ENCODE results near the gene PCED1B.
A peak's percentile ranks its signal among the peaks of the same experiment; 100 is the strongest.
"Not testable (repeated sequence)": the region's sequence is repeated elsewhere in the genome, so short reads cannot be mapped to it uniquely, and the experiment has no call there.

Gene PCED1B

DNA sequence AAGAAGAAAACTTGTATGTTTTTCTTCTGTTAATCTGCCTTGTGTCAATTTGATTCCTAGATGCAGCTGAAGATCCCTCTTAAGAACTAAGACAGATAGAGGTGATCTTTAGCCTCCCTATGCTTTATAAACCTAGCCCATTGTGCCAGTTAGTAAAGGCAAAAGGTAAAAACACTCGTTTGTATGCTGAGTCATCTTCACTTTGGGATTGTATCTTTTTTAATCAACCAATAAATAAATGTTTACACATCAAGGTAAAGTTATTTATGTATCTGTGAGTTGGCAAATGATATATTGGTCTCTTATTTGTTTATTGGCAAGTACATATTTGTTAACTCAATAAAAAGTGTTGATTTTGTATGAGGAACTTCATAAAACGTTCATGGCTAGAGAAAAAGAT, 166.2 kb downstream of the PCED1B start:
- DNase-seq, result no peak

DNA sequence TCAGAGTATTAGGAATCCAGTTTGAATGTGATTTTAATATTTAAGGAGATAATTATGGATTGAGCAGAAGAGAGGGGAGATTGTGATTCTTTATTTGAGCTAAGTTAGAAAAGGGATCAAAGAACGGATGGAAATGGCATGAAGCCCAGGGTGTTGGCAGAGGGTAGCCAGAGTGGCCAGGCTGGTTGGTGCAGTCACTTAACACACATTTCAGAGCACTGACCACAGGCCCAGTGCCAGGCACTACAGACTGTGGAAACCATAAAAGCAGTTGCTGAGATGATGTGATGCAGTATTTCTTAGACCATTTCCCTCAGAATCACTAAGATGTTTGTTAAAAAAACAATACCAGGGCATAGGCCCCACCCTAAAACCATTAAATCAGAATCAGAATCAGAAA, 168.0 kb downstream of the PCED1B start:
- no peak for DNase-seq

DNA sequence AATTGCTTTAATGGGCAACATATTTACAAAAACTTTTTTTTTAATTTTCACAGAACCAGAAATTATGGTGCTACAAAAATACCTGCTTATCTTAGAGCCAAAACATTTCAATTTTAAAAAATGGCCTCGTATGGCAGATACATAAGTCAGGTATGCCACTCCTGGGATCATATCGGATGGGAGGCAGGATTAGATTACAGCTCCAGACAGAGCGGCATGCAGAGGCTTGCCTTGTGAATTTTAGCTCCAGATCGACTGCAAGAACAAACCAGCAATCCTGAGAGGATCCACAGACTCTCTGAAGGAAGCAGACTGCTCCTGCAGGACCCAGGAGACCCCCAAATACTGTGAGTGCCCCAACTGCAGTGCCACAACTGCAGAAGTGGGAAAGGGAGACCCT, 169.7 kb downstream of the PCED1B start:
- no peak for DNase-seq

DNA sequence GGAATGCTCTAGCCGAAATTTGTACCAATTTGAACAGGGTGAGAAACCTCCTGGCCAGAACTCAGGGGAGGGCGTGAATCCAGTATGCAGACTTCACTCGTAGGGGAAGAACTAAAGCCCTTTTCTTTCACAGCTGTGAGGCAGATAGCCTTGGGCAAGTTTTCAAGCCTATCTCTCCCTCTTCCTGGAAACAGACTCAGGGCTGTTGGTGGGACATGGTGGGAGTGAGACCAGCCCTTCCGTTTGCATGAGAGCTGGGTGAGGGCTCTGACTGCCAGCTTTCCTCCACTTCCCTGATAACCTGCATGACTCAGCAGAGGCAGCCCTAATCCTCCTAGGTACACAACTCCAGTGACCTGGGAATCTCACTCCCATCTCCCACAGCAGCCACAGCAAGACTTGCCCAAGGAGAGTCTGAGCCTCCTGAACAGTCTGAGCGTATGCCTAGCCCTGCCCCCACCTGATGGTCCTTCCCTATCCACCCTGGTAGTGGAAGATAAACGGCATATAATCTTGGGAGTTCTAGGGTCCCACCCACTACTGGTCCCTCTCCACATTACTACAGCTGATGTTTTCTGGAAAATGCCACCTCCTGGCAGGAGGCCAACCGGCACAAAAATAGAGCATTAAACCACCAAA, 170.4 kb downstream of the PCED1B start:
- DNase-seq, result no peak

DNA sequence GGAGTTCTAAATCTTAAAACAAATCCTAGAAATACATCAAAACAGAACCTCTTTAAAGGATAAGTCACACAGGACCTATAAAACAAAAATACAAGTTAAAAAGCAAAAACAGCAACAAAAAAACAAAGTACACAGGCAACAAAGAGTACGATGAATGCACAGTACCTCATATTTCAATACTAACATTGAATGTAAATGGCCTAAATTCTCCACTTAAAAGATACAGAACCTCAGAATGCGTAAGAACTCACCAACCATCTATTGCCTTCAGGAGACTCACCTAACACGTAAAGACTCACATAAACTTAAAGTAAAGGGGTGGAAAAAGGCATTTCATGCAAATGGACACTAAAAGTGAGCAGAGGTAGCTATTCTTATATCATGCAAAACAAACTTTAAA, 172.5 kb downstream of the PCED1B start:
- no peak for DNase-seq

DNA sequence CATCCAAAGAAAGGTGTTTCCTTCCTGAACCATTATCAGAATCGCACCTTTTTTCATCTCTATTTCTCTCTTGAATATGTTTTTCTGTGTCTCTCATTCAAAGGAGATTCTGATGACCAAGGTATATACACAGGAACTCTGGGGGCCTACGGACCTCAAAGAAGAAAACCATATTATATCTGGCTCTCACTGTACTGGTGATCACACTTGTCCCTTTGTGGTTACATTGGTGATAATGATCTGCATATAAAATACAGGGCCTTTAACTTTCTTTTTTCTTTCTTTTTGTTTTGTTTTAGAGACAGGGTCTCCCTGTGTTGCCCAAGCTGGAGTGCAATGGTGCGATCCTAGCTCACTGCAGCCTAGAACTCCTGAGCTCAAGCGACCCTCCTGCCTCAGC, 185.5 kb downstream of the PCED1B start:
- no peak for DNase-seq

DNA sequence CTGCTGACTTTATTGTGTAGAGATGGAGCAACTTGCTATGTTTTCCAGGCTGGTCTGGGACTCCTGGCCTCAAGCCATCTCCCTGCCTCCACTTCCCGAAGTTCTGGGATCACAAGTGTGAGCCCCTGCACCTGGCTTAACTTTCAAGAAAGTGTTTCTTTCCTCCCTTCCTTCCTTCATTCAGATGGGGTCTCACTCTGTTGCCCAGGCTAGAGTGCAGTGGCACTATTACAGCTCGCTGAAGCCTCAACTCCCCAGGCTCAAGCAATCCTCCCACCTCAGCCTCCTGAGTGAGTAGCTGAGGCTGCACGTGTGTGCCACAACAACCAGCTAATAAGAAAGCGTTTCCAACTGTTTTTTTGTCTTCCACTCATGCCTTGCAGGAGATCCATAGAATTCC, 186.0 kb downstream of the PCED1B start:
- DNase-seq, result no peak

DNA sequence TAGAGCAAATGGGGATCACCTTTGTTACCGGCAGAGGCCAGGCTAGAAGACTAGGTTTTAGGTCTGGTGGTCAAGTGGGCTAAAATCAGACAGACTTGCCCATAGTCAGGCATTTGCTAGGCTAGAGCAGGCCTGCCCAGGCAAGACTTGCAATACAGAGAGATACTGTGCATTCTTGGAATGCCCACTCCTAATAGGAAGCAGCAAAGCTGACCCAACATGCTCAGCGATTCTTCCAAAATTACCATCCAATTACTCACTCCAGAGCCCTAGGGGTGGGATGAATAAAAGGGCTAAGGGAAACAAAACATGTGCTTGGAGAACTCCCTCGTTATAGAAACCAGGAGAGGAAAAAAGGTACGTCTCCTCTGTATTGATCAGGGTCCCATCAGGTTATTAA, 188.2 kb downstream of the PCED1B start:
- DNase-seq, result no peak

DNA sequence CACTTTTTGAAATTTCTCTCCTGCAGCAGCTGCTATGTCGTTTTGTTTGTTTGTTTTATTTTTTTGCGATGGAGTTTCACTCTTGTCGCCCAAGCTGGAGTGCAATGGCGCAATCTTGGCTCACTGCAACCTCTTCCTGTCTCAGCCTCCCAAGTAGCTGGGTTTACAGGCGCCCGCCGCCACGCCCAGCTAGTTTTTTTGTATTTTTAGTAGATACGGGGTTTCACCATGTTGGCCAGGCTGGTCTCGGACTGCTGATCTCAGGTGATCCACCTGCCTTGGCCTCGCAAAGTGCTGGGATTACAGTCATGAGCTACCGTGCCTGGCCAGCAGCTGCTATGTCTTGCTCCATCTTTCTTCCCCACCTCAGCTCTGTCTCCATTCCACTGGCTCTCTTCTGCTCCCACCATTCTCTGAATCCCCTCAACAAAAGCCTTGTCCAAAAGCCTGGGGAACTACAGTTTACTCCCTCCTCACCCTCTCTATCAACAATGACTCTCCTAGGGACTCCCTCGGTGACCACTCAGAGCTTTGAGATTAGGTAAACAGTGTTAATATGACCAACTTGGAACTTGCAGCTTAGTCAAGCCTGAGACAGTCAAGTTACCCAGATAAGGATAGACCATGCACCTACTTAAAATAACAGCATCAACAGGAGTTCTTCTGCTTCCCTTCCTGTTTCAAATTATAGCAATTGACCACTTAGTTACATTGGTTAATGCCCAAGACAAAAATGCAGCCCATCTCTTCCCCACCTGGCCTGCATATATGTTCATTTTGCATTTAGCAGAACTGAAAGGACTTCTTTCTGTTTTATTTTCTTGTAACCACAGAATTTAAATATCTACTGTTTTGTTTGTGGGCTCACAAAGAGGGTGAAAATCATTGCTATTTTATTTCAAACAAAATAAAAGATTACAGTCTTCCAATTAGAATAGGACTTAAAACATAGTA, 189.4 kb downstream of the PCED1B start:
- DNase-seq, result no peak

DNA sequence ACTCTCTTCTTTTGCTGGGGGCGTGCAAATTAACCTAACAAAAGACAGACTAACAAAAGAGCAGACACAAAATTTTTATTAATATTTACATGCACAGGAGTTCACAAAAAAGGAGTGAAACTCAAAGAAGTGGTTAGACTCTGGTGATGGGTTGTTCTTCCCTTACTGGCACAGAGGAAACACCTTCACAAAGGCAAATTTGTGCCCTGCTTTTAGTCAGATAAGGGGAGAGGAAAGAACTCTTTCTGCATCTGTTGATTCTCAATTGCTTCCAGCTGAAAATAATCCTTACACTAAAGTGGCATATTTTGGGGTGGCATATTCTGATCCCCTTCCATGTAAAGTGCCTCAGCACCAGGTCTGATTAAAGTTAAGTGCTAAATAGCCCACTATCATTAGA, 190.5 kb downstream of the PCED1B start:
- no peak for DNase-seq

DNA sequence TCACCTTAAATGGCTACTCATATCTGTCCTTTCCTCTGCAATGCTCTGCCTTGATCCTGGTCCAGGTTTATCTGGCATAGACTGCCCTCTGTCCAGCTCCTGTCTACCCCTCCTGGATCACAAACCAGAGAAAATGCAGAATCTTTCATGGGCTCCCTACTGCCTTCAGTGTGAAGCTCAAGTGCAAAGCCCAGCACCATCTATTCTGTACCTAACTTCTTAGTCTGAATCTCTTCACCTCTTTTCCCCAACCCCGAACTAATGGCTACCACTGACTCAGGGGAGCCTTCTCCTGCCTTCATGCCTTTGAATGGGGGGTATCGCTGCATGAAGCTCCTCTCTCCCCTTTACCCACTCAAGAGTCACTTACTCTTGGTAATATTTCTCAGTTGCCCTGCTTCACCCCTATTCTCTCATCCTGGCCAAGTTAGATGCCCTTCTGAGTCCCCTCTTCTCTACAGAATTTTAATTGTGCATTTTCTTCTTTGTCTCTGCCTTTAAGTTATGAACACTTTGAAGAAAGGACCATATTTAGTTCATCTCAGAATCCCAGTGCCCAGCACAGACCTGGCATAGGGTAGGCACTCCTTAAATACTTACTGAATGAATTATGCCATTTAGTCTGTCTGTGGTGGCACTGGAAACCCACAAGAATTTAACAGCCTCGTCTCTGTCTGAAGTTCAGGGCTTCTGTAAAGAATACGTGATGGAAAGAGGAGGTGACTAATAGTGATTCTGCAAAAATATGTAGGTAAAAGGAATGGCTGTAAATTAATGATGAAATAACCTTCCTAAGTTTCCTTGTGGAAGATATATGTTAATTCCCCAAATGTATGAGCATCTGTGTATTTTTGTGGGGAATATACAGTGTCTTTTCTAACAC, 191.6 kb downstream of the PCED1B start:
- peak; percentile 29 for DNase-seq

DNA sequence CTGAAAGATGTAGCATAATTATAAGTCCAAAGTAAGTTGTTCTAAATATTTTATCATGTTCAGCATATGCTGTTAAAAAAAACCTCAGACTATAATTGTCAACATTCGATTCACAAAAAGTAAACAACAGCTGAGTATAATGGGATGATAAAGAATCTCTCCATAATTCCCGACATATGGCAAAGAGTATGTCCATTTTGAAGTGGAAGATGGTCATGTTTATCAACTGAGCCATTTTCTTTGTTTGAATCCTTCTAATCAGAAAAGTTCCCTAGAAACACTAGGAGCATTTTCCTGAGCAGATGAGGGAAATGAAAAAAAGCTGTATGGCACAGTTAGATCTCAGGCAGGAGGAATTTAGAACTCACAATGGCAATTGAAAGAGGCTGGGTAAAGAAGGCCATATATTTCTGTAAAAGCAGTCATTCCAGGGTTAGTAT, 192.4 kb downstream of the PCED1B start:
- no peak for DNase-seq

DNA sequence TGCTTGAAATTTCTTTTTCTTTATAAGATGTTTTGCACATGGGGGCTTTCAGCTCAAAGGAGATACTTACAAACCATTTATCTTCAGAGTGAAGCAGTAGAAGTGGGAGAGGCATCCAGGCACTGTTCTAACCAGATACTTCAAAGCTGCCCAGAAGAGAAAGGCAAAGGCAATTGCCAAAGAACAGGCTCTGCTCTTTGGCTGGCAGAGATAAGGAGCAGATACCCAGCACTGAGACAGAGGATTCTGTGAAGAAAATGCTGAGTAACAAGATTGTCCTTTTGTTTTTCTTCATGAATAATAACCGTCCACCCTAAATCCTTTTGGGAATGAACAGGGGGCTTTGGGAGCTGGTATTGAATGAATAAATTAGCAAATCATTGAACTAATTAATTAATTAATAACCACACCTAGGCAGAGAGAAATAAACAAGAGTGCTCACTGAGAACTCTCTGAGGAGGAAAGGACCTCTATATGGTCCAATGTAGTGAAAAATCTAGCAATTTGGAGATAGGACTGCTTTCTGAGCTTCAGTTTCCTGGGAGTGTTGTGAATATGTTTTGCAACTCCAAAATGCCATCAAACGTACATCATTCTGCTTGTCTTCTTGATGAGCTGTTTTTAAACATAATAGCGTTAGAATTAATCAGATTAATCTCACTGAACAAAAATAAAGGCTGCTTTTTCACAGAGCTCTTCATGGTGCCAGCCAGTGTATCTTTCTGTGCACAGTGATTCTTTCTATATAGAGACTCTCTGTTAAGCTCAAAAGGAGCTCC, 193.2 kb downstream of the PCED1B start:
- DNase-seq, result no peak

DNA sequence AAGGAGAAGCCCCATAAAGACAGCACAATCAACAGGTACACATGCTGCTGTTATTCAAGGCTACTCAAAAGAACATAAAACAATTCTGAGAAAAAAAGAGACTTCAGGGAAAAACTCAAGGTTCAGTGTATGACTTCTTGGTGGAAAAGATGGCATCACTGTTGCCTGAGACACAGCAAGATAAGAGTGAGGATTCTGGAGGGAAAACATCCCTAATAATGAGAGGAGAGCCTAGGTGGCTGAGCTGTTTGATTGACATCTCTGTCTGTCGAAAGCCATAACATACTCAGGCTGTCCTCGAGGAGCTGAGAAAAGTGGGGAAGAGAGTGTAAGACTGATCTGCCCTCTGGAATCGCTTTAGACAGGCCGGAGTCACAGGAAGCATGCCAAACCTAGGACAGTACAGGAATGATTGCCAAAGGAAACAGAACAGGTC, 193.8 kb downstream of the PCED1B start:
- no peak for DNase-seq

DNA sequence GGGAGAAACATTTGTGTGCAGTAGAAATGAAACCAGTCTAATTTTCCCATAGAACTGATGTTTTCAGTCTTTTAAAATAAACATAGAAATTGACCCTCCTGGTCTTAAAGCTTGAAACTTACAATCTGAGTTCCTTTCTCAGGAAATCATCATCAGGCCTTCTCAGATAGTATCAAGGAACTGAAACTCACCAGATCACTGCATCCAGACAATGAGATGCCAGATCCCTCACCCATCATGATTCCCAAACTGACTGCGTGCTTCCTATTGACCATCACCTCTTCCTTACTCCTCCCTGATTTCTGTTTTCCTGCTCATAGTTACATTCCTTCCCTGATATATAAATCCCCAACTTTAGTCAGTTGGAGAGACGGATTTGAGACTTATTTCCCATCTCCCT, 195.3 kb downstream of the PCED1B start:
- DNase-seq, result no peak

DNA sequence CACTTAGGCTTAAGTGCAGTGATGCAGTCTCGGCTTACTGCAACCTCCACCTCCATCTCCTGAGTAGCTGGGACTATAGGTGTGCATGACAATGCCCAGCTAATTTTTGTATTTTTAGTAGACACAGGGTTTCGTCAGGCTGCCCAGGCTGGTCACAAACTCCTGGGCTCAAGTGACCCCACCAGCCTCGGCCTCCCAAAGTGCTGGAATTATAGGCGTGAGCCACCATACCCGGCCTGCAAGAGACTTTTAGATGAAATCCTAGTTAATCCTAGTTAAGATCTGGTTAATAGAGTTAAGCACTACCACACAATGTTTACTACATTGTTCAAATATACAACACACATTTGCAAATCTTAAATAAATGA, 196.8 kb downstream of the PCED1B start:
- DNase-seq, result no peak

DNA sequence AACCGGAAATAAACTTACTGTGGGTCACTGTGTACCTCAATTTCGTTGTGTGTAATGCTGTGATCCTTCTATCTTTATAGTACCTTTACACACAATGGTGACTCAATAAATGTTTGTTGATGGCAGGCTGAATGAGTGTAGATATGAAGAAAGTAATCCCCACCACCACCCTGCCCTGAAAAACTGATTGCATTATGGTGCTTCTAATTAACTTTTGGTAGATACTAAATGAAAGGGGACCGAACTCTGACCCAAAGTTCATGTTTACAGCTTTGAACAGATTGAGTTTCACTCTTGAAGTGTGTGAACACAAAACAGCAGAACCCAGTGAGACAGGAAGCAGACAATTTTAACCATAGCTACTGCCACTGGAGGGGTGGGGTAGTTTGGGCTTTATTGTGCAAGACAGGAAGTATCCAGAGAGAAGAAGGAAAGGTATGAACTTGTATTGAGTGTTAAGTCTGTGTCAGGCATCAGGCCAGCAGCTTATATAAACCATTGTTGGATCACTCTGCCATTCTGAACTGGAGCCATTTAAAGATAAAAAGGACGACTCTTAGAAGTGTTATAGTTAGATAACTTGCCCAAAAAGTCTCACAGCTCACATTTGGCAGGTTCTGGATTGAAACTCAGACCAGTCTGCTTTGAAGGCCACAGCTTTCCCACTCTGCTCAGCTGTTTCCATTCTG, 197.3 kb downstream of the PCED1B start:
- peak; percentile 90 for DNase-seq

DNA sequence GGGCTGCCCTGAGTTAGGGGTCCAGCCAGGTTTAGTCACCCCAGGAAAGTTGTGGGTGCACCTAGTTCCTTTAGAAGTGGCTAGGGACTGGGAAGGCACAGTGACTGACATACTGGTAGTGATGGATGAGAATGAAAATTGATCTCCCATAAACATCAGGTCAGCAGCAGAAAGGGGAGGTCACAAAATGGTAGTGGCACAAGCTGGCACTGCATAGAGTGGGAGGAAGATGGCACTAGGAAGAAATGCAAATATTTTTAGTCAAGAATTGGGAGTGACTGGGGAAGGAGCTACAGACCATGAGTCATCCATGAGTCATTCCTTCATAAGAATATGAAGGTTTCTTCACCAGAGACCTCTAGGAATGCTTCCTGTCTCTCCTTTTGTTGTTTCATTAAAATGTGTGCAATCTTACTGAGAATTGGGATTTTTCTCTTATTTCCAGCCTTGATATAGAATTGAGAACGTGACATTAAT, 198.6 kb downstream of the PCED1B start:
- DNase-seq, result peak; percentile 74

DNA sequence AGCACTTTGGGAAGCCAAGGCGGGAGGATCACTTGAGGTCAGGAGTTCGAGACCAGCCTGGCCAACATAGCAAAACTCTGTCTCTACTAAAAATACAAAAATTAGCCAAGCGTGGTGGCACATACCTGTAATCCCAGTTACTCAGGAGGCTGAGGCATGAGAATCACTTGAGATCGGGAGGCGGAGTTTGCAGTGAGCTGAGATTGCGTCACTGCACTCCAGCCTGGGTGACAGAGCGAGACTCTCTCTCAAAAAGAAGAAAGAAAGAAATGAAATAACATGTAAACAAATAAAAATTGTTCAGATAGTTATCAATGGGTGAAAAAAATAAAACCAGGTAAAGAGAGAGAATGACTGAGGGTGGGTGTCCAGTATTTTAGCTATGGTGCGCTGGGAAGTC, 200.3 kb downstream of the PCED1B start:
- not testable (repeated sequence) for DNase-seq

DNA sequence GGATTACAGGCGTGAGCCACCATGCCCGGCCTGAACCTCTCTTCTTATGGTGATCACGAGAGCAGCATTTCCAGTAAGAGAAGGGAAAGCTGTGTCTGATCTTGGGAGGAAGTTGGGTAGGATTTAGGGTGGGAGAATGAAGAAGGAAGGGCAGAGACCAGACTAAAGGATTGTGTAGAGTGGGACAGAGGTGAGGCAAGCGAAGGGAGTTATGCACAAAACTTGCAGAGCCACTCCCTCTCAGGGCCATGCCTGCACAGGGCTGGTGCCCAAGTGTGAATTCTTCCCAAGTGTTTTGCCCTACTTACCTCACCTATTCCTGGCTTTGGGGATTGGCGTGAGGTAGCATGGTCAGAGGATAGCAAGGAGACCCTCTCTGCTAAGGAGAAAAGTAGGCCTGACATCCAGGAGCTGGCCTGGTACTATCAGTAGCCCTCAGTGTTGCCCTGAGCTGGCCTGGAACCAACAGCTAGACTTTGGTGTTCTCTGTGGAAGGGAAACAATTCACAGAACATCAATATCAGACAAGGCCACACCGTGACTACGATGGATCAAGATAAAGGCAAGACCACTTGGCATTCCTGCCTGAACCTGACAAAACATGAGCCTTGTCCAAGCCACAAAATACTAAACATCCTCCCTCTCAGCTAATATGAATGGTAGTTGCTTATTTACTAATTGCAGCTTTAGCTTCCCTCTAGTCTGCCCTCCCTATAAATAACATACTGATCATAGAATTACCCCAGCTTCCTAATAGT, 201.3 kb downstream of the PCED1B start:
- DNase-seq, result no peak

DNA sequence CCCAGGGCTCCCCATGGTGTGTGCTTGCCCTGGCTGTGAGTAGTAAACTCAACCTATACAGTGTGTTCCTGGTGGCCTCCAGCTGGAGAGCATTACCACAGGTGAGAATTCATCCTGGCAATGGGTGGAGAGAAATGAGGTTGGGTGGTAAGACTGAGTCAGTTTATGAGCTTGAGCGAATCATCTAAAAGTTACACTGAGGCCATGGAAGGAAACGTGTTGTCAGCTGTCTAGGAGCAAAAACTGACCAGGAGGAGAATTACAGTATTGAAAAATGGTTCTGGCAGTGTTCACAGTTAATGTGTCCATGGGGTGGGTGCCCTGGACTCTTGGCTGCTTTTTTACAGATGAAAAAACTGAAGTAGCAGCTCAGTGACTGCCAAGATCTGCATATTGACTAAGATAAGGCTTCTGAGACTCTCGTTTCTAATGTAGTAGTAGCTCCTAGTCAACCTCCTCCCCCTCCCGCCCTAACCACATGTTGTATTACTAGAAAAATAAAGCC, 202.3 kb downstream of the PCED1B start:
- no peak for DNase-seq
